ENCODE results near the gene WDR38.

Gene WDR38

GRCh38 chr9:124854161-124854560 is 901 bp downstream of the WDR38 start:
- no peak for TF ChIP-seq CTCF (IDR thresholded peaks at IDR 0.05; ENCODE audit: borderline replicate concordance, insufficient read depth, low read depth, low read length)
- no peak overlapping the region for H3K4me3 ChIP-seq (ENCODE audit: low read depth, low read length)

- H3K4me3 ChIP-seq (ENCODE audit: low read depth, low read length) = no peak overlapping the region
- TF ChIP-seq CTCF (IDR thresholded peaks at IDR 0.05; ENCODE audit: borderline replicate concordance, insufficient read depth, low read depth, low read length) = no peak
Observed at GRCh38 chr9:124854822-124855221, 1.6 kb downstream of the WDR38 start.

GRCh38 chr9:124855566-124855943 is 2.3 kb downstream of the WDR38 start:
- no peak for TF ChIP-seq CTCF (IDR thresholded peaks at IDR 0.05; ENCODE audit: borderline replicate concordance, insufficient read depth, low read depth, low read length)
- H3K4me3 ChIP-seq (ENCODE audit: low read depth, low read length) = no peak overlapping the region

GRCh38 chr9:124855944-124856765 is 2.9 kb downstream of the WDR38 start:
- no peak overlapping the region for H3K4me3 ChIP-seq (ENCODE audit: low read depth, low read length)
- peak; percentile 37; the same call in 1 of the 2 replicates for TF ChIP-seq CTCF (IDR thresholded peaks at IDR 0.05; ENCODE audit: borderline replicate concordance, insufficient read depth, low read depth, low read length)

- TF ChIP-seq CTCF (IDR thresholded peaks at IDR 0.05; ENCODE audit: borderline replicate concordance, insufficient read depth, low read depth, low read length) = no peak
- no peak overlapping the region for H3K4me3 ChIP-seq (ENCODE audit: low read depth, low read length)
Observed at GRCh38 chr9:124857533-124858162, 4.4 kb downstream of the WDR38 start.

- no peak overlapping the region for H3K4me3 ChIP-seq (ENCODE audit: low read depth, low read length)
- TF ChIP-seq CTCF (IDR thresholded peaks at IDR 0.05; ENCODE audit: borderline replicate concordance, insufficient read depth, low read depth, low read length) = no peak
Observed at GRCh38 chr9:124858330-124859046, 5.2 kb downstream of the WDR38 start.

Data from GM12875 (cell line).